Body of pancreas (tissue), 4 donors: ENCODE results near the gene ODF4.

Experiments
- CTCF ChIP-seq, 7 experiments: fragments of 450-650 bp in 4 of 7; fragments of 200-600 bp in 3 of 7; sonication (generic) in 3 of 7; IDR thresholded peaks; one replicate each; pipeline ENCODE4 v1.5.1; 2016 to 2019; ENCODE audit warnings: antibody characterized with exemption in 7 of 7
- POLR2A ChIP-seq, 3 donors: fragments of 450-650 bp; IDR thresholded peaks; one replicate each; pipeline ENCODE4 v1.6.1; 2016; ENCODE audit warnings: antibody characterized with exemption in 3 of 3, mild to moderate bottlenecking in 2 of 3

DNA sequence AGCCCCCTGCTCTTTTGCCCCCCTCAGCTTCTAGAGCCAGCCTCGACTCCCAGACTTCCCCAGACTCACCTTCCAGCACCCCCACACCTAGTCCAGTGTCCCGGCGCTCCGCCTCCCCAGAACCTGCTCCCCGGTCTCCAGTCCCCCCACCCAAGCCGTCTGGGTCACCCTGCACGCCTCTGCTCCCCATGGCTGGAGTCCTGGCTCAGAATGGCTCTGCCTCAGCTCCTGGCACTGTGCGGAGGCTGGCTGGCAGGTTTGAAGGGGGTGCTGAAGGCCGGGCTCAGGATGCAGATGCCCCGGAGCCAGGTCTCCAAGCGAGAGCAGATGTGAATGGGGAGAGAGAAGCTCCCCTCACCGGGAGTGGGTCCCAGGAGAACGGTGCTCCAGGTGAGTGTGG, 27.4 kb upstream of the ODF4 start:
- TF ChIP-seq CTCF (IDR thresholded peaks at IDR 0.05) (no peak), POLR2A (IDR thresholded peaks at IDR 0.05) (no peak)
